SU-DHL-6 (cell line): ENCODE measurements around the gene B4GALNT4.

Experiments used
- H2AFZ ChIP-seq: fragments of 200-600 bp; sonication (generic); 2 replicates; pipeline ENCODE4 v1.6.1; 2014; ENCODE audit warnings: low read depth, mild to moderate bottlenecking, moderate library complexity, mixed read lengths, antibody characterized with exemption, low read length; ENCODE audit not compliant: severe bottlenecking
- H3F3A ChIP-seq: fragments of 200-600 bp; shearing (Covaris generic); 2 replicates; pipeline ENCODE4 v1.6.0; 2016; ENCODE audit warnings: antibody characterized with exemption, mild to moderate bottlenecking; ENCODE audit not compliant: insufficient read depth
- H3K27ac ChIP-seq: fragments of 200-600 bp; sonication (generic); 2 replicates; pipeline ENCODE4 v1.5.1; 2016; ENCODE audit warnings: low read depth, mild to moderate bottlenecking, low read length, moderate library complexity, mixed read lengths
- H3K27me3 ChIP-seq: fragments of 200-600 bp; sonication (generic), shearing (Covaris generic); 2 replicates; pipeline ENCODE4 v1.6.0; 2014; ENCODE audit warnings: mild to moderate bottlenecking, low read length
- H3K36me3 ChIP-seq: fragments of 200-600 bp; sonication (generic); 2 replicates; pipeline ENCODE4 v1.6.1; 2014; ENCODE audit warnings: mild to moderate bottlenecking, low read length, mixed read lengths
- H3K4me2 ChIP-seq: fragments of 300-600, 200-600 bp; shearing (Covaris generic), sonication (generic); 2 replicates; pipeline ENCODE4 v1.6.0; 2014; ENCODE audit warnings: low read length, low read depth, mild to moderate bottlenecking; ENCODE audit not compliant: poor library complexity, severe bottlenecking
- H3K4me3 ChIP-seq: fragments of 200-600 bp; sonication (generic); 2 replicates; pipeline ENCODE4 v1.5.1; 2014; ENCODE audit warnings: antibody characterized with exemption, low read length, mild to moderate bottlenecking, mixed read lengths; ENCODE audit not compliant: insufficient read depth, poor library complexity, severe bottlenecking
- H3K79me2 ChIP-seq: fragments of 200-600 bp; sonication (generic); 2 replicates; pipeline ENCODE4 v1.6.1; 2014; ENCODE audit warnings: mild to moderate bottlenecking, low read length, moderate library complexity; ENCODE audit not compliant: insufficient read depth
- H3K9ac ChIP-seq: fragments of 200-600 bp; sonication (generic); 2 replicates; pipeline ENCODE4 v1.7.0; 2014; ENCODE audit warnings: mild to moderate bottlenecking, low read length
- H3K9me2 ChIP-seq: fragments of 200-600 bp; sonication (generic); replicated peaks from 2 replicates; pipeline ENCODE4 v1.6.1; 2014; ENCODE audit warnings: low read length; ENCODE audit not compliant: insufficient read depth
- H3K9me3 ChIP-seq: fragments of 200-600 bp; sonication (generic); 2 replicates; pipeline ENCODE4 v1.6.1; 2014; ENCODE audit warnings: low read length, mixed read lengths; ENCODE audit not compliant: insufficient read depth
- H4K20me1 ChIP-seq: fragments of 200-600 bp; sonication (generic); 2 replicates; pipeline ENCODE4 v1.6.1; 2014; ENCODE audit warnings: low read depth, mild to moderate bottlenecking, antibody characterized with exemption, low read length, moderate library complexity, mixed read lengths
- CTCF ChIP-seq: fragments of 200-600 bp; sonication (generic); IDR thresholded peaks from one replicate; pipeline ENCODE4 v1.5.1; 2017; ENCODE audit warnings: antibody characterized with exemption, mild to moderate bottlenecking, low read length, moderate library complexity; ENCODE audit not compliant: insufficient read depth, poor library complexity, severe bottlenecking
- EZH2phosphoT487 ChIP-seq: fragments of 200-600 bp; sonication (generic), shearing (Covaris generic); conservative IDR thresholded peaks from 2 replicates; pipeline ENCODE4 v1.6.1; 2018; ENCODE audit warnings: mild to moderate bottlenecking, antibody characterized with exemption, low read length, moderate library complexity, mixed read lengths

Gene B4GALNT4

GRCh38 chr11:335779-336658, 33.3 kb upstream of the B4GALNT4 start:
- no peaks in the 10 kb centered on the region for H3K36me3 ChIP-seq
- H2AFZ ChIP-seq, result no peak overlapping the region
- H3K9ac ChIP-seq, result no peak overlapping the region
- H3K27ac ChIP-seq, result no peak overlapping the region
- H3K27me3 ChIP-seq, result no peaks in the 10 kb centered on the region
- H3K9me2 ChIP-seq, result no peaks in the 10 kb centered on the region
- TF ChIP-seq CTCF (no peak), EZH2phosphoT487 (no peak)
- no peak overlapping the region for H3K4me2 ChIP-seq
- no peaks in the 10 kb centered on the region for H3K9me3 ChIP-seq
- no peak overlapping the region for H3K4me3 ChIP-seq
- no peaks in the 10 kb centered on the region for H3K79me2 ChIP-seq
- no peaks in the 10 kb centered on the region for H4K20me1 ChIP-seq
- no peaks in the 10 kb centered on the region for H3F3A ChIP-seq

GRCh38 chr11:336659-337198, 32.6 kb upstream of the B4GALNT4 start:
- Histone ChIP-seq H3K79me2 (no peaks in the 10 kb centered on the region), H3K36me3 (no peaks in the 10 kb centered on the region), H3K27me3 (no peaks in the 10 kb centered on the region), H3K9me3 (no peaks in the 10 kb centered on the region), H4K20me1 (no peaks in the 10 kb centered on the region), H3K9me2 (no peaks in the 10 kb centered on the region), H3K4me2 (no peak overlapping the region), H3F3A (0 out of 2 replicates have a peak, but pooled peaks cover under 1% of the 10 kb centered on the region), H3K27ac (no peak overlapping the region), H3K9ac (no peak overlapping the region), H3K4me3 (no peak overlapping the region), H2AFZ (no peak overlapping the region)
- TF ChIP-seq CTCF, result no peak
- no peak for TF ChIP-seq EZH2phosphoT487

GRCh38 chr11:337711-338110, 31.6 kb upstream of the B4GALNT4 start:
- H3K27ac ChIP-seq, result no peak overlapping the region
- no peaks in the 10 kb centered on the region for H3K27me3 ChIP-seq
- H4K20me1 ChIP-seq, result no peaks in the 10 kb centered on the region
- H3K79me2 ChIP-seq, result no peaks in the 10 kb centered on the region
- no peak for TF ChIP-seq CTCF
- no peak for TF ChIP-seq EZH2phosphoT487
- 0 out of 2 replicates have a peak, but pooled peaks cover 7% of the 10 kb centered on the region for H3F3A ChIP-seq
- H2AFZ ChIP-seq, result no peak overlapping the region
- H3K9me2 ChIP-seq, result no peaks in the 10 kb centered on the region
- no peaks in the 10 kb centered on the region for H3K36me3 ChIP-seq
- no peaks in the 10 kb centered on the region for H3K9me3 ChIP-seq
- no peak overlapping the region for H3K4me3 ChIP-seq
- no peak overlapping the region for H3K4me2 ChIP-seq
- no peak overlapping the region for H3K9ac ChIP-seq
